Keratinocyte (primary cell): ENCODE data around the gene DNHD1.

ENCODE experiments used
- EZH2 ChIP-seq: IDR thresholded peaks from one replicate; pipeline ENCODE4 v1.6.1; 2012; ENCODE audit warnings: inconsistent platforms, mild to moderate bottlenecking, low read length, moderate library complexity
- TF ChIP-seq, protein P1 (sequence below), 3 experiments: IDR thresholded peaks in 1 of 3; conservative IDR thresholded peaks in 1 of 3; optimal IDR thresholded peaks in 1 of 3; 2 replicates in 2 of 3; 3 replicates in 1 of 3; pipeline versions ENCODE3 to v1.5.1; 2011; ENCODE audit warnings: low read length in 3 of 3, mild to moderate bottlenecking in 3 of 3, moderate library complexity in 2 of 3, control low read depth in 1 of 3, inconsistent platforms in 1 of 3; ENCODE audit not compliant: insufficient read depth in 2 of 3; ENCODE audit errors: extremely low read depth in 1 of 3

DNA sequence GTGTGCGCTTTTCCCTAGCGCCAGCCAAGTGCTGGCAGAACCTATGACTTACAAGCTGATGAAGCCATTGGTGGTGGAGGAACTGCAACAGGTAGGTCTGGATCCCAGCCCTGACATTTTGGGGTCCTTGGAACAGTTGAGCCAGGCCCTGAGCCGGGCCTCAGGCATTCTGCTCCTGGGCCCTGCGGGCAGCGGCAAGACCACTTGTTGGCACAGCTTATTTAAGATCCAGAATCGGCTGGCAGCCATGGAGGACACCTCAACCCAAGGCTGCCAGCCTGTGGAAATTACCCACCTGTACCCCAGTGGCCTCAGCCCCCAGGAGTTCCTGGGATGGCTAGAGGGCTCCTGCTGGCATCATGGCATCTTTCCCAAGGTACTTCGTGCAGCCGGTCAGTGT, 49.7 kb downstream of the DNHD1 start:
- TF ChIP-seq, protein P1, sequence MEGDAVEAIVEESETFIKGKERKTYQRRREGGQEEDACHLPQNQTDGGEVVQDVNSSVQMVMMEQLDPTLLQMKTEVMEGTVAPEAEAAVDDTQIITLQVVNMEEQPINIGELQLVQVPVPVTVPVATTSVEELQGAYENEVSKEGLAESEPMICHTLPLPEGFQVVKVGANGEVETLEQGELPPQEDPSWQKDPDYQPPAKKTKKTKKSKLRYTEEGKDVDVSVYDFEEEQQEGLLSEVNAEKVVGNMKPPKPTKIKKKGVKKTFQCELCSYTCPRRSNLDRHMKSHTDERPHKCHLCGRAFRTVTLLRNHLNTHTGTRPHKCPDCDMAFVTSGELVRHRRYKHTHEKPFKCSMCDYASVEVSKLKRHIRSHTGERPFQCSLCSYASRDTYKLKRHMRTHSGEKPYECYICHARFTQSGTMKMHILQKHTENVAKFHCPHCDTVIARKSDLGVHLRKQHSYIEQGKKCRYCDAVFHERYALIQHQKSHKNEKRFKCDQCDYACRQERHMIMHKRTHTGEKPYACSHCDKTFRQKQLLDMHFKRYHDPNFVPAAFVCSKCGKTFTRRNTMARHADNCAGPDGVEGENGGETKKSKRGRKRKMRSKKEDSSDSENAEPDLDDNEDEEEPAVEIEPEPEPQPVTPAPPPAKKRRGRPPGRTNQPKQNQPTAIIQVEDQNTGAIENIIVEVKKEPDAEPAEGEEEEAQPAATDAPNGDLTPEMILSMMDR (optimal IDR thresholded peaks at IDR 0.05 in 1 of 3, IDR thresholded peaks at IDR 0.05 in 1 of 3, conservative IDR thresholded peaks at IDR 0.05 in 1 of 3; ENCODE audit: extremely low read depth in 1 of 3, insufficient read depth in 2 of 3, low read length in 3 of 3), result no peak
- no peak for TF ChIP-seq EZH2
